Effector CD8-positive, alpha-beta T cell (primary cell): Measurements from ENCODE around the gene ATP2A3.
"Not testable (repeated sequence)": the region's sequence is repeated elsewhere in the genome, so short reads cannot be mapped to it uniquely, and the experiment has no call there.

Experiments
- DNase-seq: peaks from one replicate; lab custom pipeline; 2025; lab: John Stamatoyannopoulos, UW

ATP2A3 gene

GRCh38 chr17:3991699-3992098 is 27.5 kb upstream of the ATP2A3 start:
- not testable (repeated sequence) for DNase-seq

GRCh38 chr17:3990386-3991127 is 26.3 kb upstream of the ATP2A3 start:
- DNase-seq = no peak

GRCh38 chr17:3989041-3989886 is 25.0 kb upstream of the ATP2A3 start:
- DNase-seq = no peak

GRCh38 chr17:3988297-3989040 is 24.2 kb upstream of the ATP2A3 start:
- no peak for DNase-seq

GRCh38 chr17:3986939-3987335 is 22.7 kb upstream of the ATP2A3 start:
- DNase-seq = no peak

- DNase-seq = no peak
Measured at GRCh38 chr17:3986270-3986938, 22.2 kb upstream of the ATP2A3 start.

GRCh38 chr17:3985846-3986245 is 21.6 kb upstream of the ATP2A3 start:
- DNase-seq = no peak

GRCh38 chr17:3983606-3984484 is 19.6 kb upstream of the ATP2A3 start:
- no peak for DNase-seq

- no peak for DNase-seq
Measured at GRCh38 chr17:3982541-3983017, 18.3 kb upstream of the ATP2A3 start.

- DNase-seq = no peak
Measured at GRCh38 chr17:3982113-3982512, 17.9 kb upstream of the ATP2A3 start.

GRCh38 chr17:3981455-3981854 is 17.2 kb upstream of the ATP2A3 start:
- no peak for DNase-seq

- no peak for DNase-seq
Measured at GRCh38 chr17:3980381-3981014, 16.3 kb upstream of the ATP2A3 start.

- no peak for DNase-seq
Measured at GRCh38 chr17:3979290-3979611, 15.0 kb upstream of the ATP2A3 start.

GRCh38 chr17:3978421-3979289 is 14.4 kb upstream of the ATP2A3 start:
- no peak for DNase-seq

GRCh38 chr17:3977387-3977786 is 13.2 kb upstream of the ATP2A3 start:
- no peak for DNase-seq

GRCh38 chr17:3976675-3977171 is 12.5 kb upstream of the ATP2A3 start:
- DNase-seq = no peak

GRCh38 chr17:3974980-3975379 is 10.7 kb upstream of the ATP2A3 start:
- no peak for DNase-seq

- no peak for DNase-seq
Measured at GRCh38 chr17:3974138-3974687, 10.0 kb upstream of the ATP2A3 start.
